RPMI8226 (cell line): ENCODE data around the gene PRKCZ.
A peak's percentile ranks its signal among the peaks of the same experiment; 100 is the strongest.

Experiments used
- DNase-seq: peaks from one replicate; pipeline ENCODE4 v3.0.0-alpha.2; 2015

The PRKCZ gene

GRCh38 chr1:2182376-2182775, 132.2 kb downstream of the PRKCZ start:
- no peak for DNase-seq

GRCh38 chr1:2183937-2184334, 133.7 kb downstream of the PRKCZ start:
- no peak for DNase-seq

DNA sequence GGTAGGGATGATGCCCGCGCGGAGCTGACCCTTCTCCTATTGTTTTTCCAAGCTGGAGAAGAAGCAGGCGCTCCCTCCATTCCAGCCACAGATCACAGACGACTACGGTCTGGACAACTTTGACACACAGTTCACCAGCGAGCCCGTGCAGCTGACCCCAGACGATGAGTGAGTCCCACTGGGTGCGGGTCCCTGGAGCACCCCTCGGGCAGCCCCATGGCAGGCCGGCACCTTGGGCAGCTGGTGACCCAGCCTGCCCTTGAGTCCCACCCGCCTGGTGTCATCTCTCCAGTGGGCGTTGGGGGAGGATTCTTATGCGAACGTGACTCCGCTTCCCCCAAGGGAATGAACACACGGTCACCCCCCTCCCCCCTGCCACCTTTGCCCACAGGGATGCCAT, 134.3 kb downstream of the PRKCZ start:
- no peak for DNase-seq

DNA sequence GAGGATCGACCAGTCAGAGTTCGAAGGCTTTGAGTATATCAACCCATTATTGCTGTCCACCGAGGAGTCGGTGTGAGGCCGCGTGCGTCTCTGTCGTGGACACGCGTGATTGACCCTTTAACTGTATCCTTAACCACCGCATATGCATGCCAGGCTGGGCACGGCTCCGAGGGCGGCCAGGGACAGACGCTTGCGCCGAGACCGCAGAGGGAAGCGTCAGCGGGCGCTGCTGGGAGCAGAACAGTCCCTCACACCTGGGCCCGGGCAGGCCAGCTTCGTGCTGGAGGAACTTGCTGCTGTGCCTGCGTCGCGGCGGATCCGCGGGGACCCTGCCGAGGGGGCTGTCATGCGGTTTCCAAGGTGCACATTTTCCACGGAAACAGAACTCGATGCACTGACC, 134.7 kb downstream of the PRKCZ start:
- no peak for DNase-seq

DNA sequence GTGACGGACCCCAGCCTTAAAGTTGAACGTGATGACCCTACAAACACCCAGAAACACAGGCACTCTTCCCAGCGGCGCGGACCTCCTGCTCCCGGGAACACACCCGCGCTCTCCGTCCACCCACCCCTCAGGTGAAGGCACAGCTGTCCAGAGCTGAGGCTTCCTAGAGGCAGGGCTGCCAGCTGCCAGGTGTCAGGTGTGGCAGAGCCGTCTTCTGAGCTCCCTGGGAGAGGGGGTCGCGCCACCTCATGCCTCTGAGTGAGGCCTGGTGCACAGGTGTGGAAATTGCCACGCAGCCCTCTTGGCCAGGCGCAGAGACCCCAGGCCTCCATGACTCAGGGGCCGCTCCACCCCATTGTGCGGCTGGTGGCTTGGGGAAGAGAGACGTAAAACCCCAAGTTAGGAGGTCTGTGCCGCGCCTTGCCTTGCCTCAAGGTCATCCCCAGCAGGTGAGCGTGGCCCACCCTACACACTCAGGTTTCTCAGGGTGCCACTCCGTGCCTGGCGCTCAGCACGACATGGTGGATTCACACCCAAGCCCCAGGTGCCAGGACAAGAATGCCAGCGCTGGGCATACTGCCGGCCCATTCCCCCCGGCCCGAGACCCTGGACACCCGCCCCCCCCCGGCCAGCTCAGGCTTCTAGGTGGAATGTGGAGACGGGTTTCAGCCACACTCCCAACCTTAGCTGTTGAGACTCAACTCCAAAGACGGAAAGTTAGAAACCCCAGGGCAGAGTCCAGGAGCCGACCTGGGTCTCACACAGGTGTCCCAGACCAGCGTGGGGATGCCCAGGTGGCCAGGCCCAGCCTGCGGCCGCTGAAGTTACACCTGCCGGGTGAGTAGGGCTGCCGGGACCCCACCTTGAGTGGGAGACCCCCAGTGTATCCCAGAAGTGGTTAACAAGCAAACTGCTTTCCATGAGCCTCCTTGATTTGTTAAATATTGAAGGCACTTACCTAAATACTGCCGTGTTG, 136.0 kb downstream of the PRKCZ start:
- DNase-seq = no peak

GRCh38 chr1:2186901-2187300, 136.7 kb downstream of the PRKCZ start:
- DNase-seq = no peak

GRCh38 chr1:2187619-2188018, 137.4 kb downstream of the PRKCZ start:
- DNase-seq = no peak

DNA sequence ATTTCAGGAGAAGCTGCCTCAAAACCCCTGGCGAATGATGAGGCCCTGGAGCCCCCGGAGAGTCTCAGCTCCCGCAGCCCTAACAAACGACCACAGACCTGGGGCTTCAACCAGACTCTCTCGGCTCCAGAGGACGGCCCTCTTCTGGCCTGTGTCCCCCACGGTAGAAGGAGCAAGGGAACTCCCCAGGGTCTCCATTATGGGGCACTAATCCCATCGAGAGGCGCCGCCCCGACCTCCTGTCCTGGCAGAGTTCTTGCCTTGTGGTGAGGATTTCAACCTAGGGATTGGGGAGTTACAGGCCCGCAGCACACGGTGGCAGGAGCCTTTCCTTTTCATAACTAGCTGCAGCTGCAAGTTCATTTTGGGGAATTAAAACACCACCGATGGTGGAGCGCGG, 138.1 kb downstream of the PRKCZ start:
- DNase-seq = no peak

GRCh38 chr1:2189459-2190425, 139.5 kb downstream of the PRKCZ start:
- DNase-seq = no peak

- no peak for DNase-seq
Measured at GRCh38 chr1:2190491-2190976, 140.3 kb downstream of the PRKCZ start.

DNA sequence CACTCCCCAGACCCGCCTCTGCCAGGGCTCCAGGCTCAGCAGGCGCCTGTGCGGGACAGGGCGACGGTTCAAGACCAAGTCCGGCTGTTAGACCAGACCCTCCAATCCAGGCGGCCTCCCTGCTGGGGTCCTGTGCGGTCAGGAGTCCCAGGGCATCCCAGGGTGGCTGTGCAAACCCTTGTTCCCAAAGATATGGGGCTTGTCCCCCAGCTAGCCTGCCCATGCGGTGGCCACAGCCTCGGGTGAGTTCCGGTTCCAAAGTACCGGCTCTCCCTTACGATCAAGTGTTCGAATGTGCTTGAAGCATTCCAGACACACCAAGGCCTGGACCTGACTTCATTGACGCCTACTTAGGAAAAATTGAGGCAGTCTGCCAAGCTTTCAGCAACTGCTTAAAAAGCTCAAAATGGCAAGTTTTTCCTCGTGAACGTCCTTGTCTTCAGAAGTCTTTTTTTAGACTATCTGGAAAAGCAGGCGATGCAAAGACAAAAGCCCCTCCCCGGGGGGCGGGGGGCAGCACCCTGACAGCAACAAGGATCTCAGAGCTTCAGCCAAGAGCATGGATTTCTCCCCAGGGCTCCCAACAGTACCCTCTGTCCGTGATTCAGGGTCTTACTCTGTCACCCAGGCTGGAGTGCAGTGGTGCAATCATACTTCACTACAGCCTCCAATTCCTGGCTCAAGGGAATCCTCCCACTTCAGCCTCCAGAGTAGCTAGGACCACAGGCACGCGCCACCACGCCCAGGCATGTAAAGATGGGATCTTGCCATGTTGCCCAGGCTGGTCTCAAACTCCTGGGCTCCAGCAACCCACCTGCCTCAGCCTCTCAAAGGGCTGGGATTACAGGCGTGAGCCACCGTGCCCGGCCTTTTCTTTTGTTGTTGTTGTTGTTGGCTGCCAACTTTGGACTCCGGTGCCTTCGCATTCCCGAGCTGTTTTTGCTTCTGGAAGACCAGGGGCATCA, 142.1 kb downstream of the PRKCZ start:
- DNase-seq = no peak

GRCh38 chr1:2193514-2194281, 143.5 kb downstream of the PRKCZ start:
- DNase-seq = no peak

- DNase-seq = peak; percentile 79
Measured at GRCh38 chr1:2194319-2194897, 144.2 kb downstream of the PRKCZ start, which contains the start of gene FAAP20. Gene FAAP20, minus strand, starts transcription at chr1:2194772. Its CDS starts 23 bp downstream, at chr1:2194749.

- peak; percentile 89 for DNase-seq
Measured at GRCh38 chr1:2194898-2195673, 144.9 kb downstream of the PRKCZ start.

GRCh38 chr1:2195785-2196184, 145.6 kb downstream of the PRKCZ start:
- DNase-seq = no peak

- DNase-seq = no peak
Measured at GRCh38 chr1:2196901-2197638, 146.9 kb downstream of the PRKCZ start.

GRCh38 chr1:2197707-2198165, 147.5 kb downstream of the PRKCZ start:
- DNase-seq = no peak

- peak; percentile 48 for DNase-seq
Measured at GRCh38 chr1:2198571-2198970, 148.4 kb downstream of the PRKCZ start.
